ENCODE results near the gene BMP2K. TPM values are rescaled to one million over a fixed set of nuclear protein-coding genes. Genes with fewer than 3 reads are reported as not detected.

Gene BMP2K
- total RNA-seq, 2 experiments from 2014 or later = 43.4 to 61.1 TPM

DNA sequence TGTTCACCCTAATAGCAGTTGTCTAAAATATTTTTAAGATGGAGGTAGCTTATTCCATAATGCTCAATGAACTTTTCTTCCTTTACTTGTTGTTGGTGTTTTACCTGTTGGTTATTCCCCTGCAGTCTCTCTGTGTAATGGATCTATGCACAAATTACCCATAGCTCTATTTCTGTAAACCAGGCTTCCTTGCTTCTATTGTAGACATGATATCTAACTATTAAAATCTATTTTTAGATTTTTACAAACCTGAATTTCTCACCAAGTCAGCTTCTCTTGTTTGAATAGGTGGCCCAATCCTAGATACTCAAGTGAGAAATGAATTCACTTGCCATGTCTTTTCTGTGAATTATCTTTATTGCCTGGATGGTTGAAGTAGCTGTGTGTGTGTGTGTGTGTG lies 24.8 kb downstream of the BMP2K start:
- H3K4me3 ChIP-seq (ENCODE audit: low read depth, low read length, poor library complexity, severe bottlenecking) = no peak overlapping the region
- CTCF ChIA-PET (ENCODE audit: unreplicated experiment) = no interaction called here
- no peak overlapping the region for H2AFZ ChIP-seq (ENCODE audit: low read length)
- no peak for DNase-seq (ENCODE audit: low spot score)
- TF ChIP-seq EZH2phosphoT487 (IDR thresholded peaks at IDR 0.05; ENCODE audit: borderline replicate concordance, low read depth, low read length) = no peak
- TF ChIP-seq, protein P1, sequence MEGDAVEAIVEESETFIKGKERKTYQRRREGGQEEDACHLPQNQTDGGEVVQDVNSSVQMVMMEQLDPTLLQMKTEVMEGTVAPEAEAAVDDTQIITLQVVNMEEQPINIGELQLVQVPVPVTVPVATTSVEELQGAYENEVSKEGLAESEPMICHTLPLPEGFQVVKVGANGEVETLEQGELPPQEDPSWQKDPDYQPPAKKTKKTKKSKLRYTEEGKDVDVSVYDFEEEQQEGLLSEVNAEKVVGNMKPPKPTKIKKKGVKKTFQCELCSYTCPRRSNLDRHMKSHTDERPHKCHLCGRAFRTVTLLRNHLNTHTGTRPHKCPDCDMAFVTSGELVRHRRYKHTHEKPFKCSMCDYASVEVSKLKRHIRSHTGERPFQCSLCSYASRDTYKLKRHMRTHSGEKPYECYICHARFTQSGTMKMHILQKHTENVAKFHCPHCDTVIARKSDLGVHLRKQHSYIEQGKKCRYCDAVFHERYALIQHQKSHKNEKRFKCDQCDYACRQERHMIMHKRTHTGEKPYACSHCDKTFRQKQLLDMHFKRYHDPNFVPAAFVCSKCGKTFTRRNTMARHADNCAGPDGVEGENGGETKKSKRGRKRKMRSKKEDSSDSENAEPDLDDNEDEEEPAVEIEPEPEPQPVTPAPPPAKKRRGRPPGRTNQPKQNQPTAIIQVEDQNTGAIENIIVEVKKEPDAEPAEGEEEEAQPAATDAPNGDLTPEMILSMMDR (conservative IDR thresholded peaks at IDR 0.05; ENCODE audit: low read length) = no peak
- peaks cover 34% of the 10 kb centered on the region for H3K36me3 ChIP-seq (ENCODE audit: insufficient read depth, low read length)
- H3K79me2 ChIP-seq (ENCODE audit: insufficient read depth, low read depth, low read length) = peaks cover 89% of the 10 kb centered on the region
- H3K9me3 ChIP-seq (ENCODE audit: low read length) = peaks cover 16% of the 10 kb centered on the region; the same call in 1 of the 2 replicates
- no peak overlapping the region for H3K4me2 ChIP-seq (ENCODE audit: low read length)
- H3K9me2 ChIP-seq (ENCODE audit: insufficient read depth, low read length) = no peaks in the 10 kb centered on the region
- intact Hi-C loops (cut with micrococcal nuclease; ENCODE audit: unreplicated experiment) = no loop called here
- no peaks in the 10 kb centered on the region for H4K20me1 ChIP-seq (ENCODE audit: insufficient read depth, low read length)
- BruUV-seq (replicated peaks) = no TSS peak
- H3K4me1 ChIP-seq (ENCODE audit: insufficient read depth, low read length, poor library complexity, severe bottlenecking) = peaks cover 41% of the 10 kb centered on the region
- no peak overlapping the region for H3K27ac ChIP-seq (ENCODE audit: low read depth, low read length, poor library complexity, severe bottlenecking)
- POLR2A ChIA-PET = interaction anchor here (0.7 to 4.0 kb wide), 11 partner anchors 10 to 163 kb away, joined by 3 to 37 read pairs (median 4); no protein-coding TSS in a partner anchor

DNA sequence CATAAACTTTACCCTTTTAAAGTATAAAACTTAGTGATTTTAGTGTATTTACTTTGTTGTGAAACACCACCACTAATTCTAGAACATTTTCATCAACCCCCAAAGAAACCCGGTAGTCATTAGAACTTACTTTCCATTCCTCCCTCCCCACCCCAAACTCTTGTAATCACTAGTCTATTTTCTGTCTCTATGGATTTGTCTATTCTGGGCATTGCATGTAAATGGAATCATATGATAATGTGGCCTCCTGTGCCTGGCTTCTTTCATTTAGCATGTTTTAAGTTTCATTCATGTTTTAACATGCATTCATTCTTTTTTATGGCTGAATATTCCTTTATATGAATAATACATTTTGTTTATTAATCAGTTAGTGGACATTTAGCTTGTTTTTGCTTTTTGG lies 27.8 kb downstream of the BMP2K start:
- Histone ChIP-seq H3K4me1 (ENCODE audit: insufficient read depth, low read length, poor library complexity, severe bottlenecking) (peaks cover 18% of the 10 kb centered on the region), H2AFZ (ENCODE audit: low read length) (no peak overlapping the region), H3K4me3 (ENCODE audit: low read depth, low read length, poor library complexity, severe bottlenecking) (no peak overlapping the region), H3K27ac (ENCODE audit: low read depth, low read length, poor library complexity, severe bottlenecking) (no peak overlapping the region), H4K20me1 (ENCODE audit: insufficient read depth, low read length) (no peaks in the 10 kb centered on the region), H3K4me2 (ENCODE audit: low read length) (no peak overlapping the region), H3K79me2 (ENCODE audit: insufficient read depth, low read depth, low read length) (peaks cover 91% of the 10 kb centered on the region), H3K9me3 (ENCODE audit: low read length) (peaks cover 27% of the 10 kb centered on the region; the same call in 1 of the 2 replicates), H3K9me2 (ENCODE audit: insufficient read depth, low read length) (no peaks in the 10 kb centered on the region), H3K36me3 (ENCODE audit: insufficient read depth, low read length) (peaks cover 45% of the 10 kb centered on the region)
- ChIA-PET CTCF (ENCODE audit: unreplicated experiment) (no interaction called here), POLR2A (interaction anchor here (0.6 to 1.3 kb wide), 4 partner anchors 14 to 752 kb away, joined by 3 to 4 read pairs (median 3); no protein-coding TSS in a partner anchor)
- no peak for DNase-seq (ENCODE audit: low spot score)
- intact Hi-C loops (cut with micrococcal nuclease; ENCODE audit: unreplicated experiment) = no loop called here
- TF ChIP-seq, protein P1 (conservative IDR thresholded peaks at IDR 0.05; ENCODE audit: low read length) = no peak
- TF ChIP-seq EZH2phosphoT487 (IDR thresholded peaks at IDR 0.05; ENCODE audit: borderline replicate concordance, low read depth, low read length) = no peak
- BruUV-seq (replicated peaks) = no TSS peak

DNA sequence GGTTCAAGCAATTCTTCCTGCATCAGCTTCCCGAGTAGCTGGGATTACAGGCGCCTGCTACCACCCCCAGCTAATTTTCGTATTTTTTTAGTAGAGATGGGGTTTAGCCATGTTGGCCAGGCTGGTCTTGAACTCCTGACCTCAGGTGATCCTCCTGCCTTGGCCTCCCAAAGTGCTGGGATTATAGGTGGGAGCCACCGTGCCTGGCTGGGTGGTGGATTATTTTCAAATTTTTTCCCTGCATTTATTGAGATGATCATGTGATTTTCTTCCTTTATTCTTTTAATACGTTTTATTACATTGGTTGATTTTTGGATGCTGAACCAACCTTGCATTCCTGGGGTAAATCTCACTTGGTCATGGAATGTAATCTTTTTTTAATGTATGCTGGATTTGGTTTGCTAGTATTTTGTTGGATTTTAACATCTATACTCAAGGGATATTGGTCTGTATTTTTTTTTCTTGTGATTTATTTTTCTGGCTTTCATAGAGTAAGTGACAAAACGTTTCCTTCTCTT lies 30.9 kb downstream of the BMP2K start:
- H3K27ac ChIP-seq (ENCODE audit: low read depth, low read length, poor library complexity, severe bottlenecking) = no peak overlapping the region
- H3K36me3 ChIP-seq (ENCODE audit: insufficient read depth, low read length) = peaks cover 40% of the 10 kb centered on the region
- intact Hi-C loops (cut with micrococcal nuclease; ENCODE audit: unreplicated experiment) = loop anchor here (1.0 kb wide), 1 partner anchor 12 kb away; no protein-coding TSS in a partner anchor
- POLR2A ChIA-PET = interaction anchor here (0.8 kb wide), 1 partner anchor 24 kb away, joined by 4 read pairs; no protein-coding TSS in a partner anchor
- H4K20me1 ChIP-seq (ENCODE audit: insufficient read depth, low read length) = no peaks in the 10 kb centered on the region
- TF ChIP-seq, protein P1 (conservative IDR thresholded peaks at IDR 0.05; ENCODE audit: low read length) = no peak
- TF ChIP-seq EZH2phosphoT487 (IDR thresholded peaks at IDR 0.05; ENCODE audit: borderline replicate concordance, low read depth, low read length) = no peak
- peaks cover 32% of the 10 kb centered on the region; the same call in 1 of the 2 replicates for H3K9me3 ChIP-seq (ENCODE audit: low read length)
- peaks cover 93% of the 10 kb centered on the region for H3K79me2 ChIP-seq (ENCODE audit: insufficient read depth, low read depth, low read length)
- no peak for DNase-seq (ENCODE audit: low spot score)
- no peak overlapping the region for H3K4me3 ChIP-seq (ENCODE audit: low read depth, low read length, poor library complexity, severe bottlenecking)
- H3K4me1 ChIP-seq (ENCODE audit: insufficient read depth, low read length, poor library complexity, severe bottlenecking) = peaks cover 34% of the 10 kb centered on the region
- no peaks in the 10 kb centered on the region for H3K9me2 ChIP-seq (ENCODE audit: insufficient read depth, low read length)
- CTCF ChIA-PET (ENCODE audit: unreplicated experiment) = no interaction called here
- no TSS peak for BruUV-seq (replicated peaks)
- H2AFZ ChIP-seq (ENCODE audit: low read length) = no peak overlapping the region
- no peak overlapping the region for H3K4me2 ChIP-seq (ENCODE audit: low read length)
